Measurements from ENCODE around the gene COL26A1.

COL26A1 gene

DNA sequence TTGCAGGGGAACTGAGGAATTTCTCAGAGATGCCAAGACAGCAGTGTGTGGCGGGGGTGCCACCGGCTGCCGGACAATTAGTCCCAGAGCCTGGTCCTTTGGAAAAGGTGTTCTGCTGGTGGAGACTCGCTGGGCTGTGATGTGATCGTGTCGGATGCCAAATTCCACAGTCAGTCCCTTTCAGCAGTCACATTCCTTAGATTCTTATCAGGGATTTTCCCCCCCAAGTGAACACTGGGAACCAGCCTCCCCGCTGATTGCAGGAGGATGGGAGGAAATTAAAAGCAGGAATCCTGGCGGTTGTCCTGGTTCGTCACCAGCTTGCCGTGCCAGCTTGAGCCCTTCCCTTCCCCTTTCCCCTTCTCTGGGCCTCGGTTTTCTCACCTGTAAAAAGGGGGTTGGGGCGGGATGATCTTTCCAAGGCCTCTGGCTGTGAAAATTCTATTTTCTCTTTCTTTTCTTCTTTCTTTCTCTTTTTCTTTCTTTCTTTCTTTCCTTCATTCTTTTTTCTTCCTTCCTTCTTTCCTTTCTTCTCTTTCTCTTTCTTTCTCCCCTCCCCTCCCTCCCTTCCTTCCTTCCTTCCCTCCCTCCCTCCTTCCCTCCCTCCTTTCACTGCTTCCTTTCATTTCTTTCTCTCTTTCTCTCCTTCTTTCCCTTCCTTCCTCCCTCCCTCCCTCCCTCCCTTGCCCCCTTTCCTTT lies 39.6 kb downstream of the COL26A1 start (continued):
- TF ChIP-seq, protein P1, sequence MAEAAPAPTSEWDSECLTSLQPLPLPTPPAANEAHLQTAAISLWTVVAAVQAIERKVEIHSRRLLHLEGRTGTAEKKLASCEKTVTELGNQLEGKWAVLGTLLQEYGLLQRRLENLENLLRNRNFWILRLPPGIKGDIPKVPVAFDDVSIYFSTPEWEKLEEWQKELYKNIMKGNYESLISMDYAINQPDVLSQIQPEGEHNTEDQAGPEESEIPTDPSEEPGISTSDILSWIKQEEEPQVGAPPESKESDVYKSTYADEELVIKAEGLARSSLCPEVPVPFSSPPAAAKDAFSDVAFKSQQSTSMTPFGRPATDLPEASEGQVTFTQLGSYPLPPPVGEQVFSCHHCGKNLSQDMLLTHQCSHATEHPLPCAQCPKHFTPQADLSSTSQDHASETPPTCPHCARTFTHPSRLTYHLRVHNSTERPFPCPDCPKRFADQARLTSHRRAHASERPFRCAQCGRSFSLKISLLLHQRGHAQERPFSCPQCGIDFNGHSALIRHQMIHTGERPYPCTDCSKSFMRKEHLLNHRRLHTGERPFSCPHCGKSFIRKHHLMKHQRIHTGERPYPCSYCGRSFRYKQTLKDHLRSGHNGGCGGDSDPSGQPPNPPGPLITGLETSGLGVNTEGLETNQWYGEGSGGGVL (tag by site-specific recombination; IDR thresholded peaks at IDR 0.05) = peak; percentile 62
- TF ChIP-seq GFI1B (tag by site-specific recombination; IDR thresholded peaks at IDR 0.05) (no peak), ZNF600 (tag by site-specific recombination; IDR thresholded peaks at IDR 0.05) (peak; percentile 77), ZNF423 (tag by site-specific recombination; IDR thresholded peaks at IDR 0.05) (no peak)

DNA sequence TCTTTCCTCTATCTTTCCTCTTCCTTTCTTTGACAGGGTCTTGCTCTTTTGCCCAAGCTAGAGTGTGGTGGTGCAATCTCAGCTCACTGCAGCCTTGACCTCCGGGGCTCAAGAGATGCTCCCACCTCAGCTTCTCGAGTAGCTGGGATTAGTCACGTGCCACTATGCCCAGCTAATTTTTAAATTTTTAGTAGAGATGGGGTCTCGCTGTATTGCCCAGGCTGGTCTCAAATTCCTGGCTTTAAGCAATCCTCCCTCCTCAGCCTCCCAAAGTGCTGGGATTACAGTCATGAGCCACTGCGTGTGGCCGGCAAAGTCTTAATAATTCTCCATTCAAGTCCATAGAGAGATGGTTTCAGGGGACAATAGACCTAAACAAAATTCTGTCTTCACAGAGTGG lies 40.2 kb downstream of the COL26A1 start:
- no peak overlapping the region for H3K4me3 ChIP-seq (ENCODE audit: low read depth, low read length)
- ChIA-PET CTCF (interaction anchor here (3.3 kb wide), 1 partner anchor 9 kb away, joined by 24 read pairs; no protein-coding TSS in a partner anchor), POLR2A (no interaction called here)
- H3K36me3 ChIP-seq (ENCODE audit: control insufficient read depth in 2 of 2, insufficient read depth in 1 of 2, low read length in 2 of 2) = no peaks in the 10 kb centered on the region
- 0 out of 2 replicates have a peak, but pooled peaks cover 3% of the 10 kb centered on the region for H3K4me1 ChIP-seq (ENCODE audit: control insufficient read depth, insufficient read depth, low read length)
- TF ChIP-seq ZNF121 (tag by site-specific recombination; IDR thresholded peaks at IDR 0.05) (peak; percentile 59; the same call in 1 of the 2 replicates), ZNF791 (tag by site-specific recombination; IDR thresholded peaks at IDR 0.05) (no peak), ZNF571 (tag by site-specific recombination; IDR thresholded peaks at IDR 0.05) (no peak), ZFP69B (tag by site-specific recombination; IDR thresholded peaks at IDR 0.05) (no peak)
- TF ChIP-seq, protein P2, sequence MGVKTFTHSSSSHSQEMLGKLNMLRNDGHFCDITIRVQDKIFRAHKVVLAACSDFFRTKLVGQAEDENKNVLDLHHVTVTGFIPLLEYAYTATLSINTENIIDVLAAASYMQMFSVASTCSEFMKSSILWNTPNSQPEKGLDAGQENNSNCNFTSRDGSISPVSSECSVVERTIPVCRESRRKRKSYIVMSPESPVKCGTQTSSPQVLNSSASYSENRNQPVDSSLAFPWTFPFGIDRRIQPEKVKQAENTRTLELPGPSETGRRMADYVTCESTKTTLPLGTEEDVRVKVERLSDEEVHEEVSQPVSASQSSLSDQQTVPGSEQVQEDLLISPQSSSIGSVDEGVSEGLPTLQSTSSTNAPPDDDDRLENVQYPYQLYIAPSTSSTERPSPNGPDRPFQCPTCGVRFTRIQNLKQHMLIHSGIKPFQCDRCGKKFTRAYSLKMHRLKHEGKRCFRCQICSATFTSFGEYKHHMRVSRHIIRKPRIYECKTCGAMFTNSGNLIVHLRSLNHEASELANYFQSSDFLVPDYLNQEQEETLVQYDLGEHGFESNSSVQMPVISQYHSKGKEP (tag by site-specific recombination; IDR thresholded peaks at IDR 0.05) = no peak
- H3K9me3 ChIP-seq (ENCODE audit: control insufficient read depth, insufficient read depth, low read depth, low read length) = no peaks in the 10 kb centered on the region
- no peak overlapping the region for H3K27ac ChIP-seq (ENCODE audit: extremely low read depth, low read depth, low read length)

DNA sequence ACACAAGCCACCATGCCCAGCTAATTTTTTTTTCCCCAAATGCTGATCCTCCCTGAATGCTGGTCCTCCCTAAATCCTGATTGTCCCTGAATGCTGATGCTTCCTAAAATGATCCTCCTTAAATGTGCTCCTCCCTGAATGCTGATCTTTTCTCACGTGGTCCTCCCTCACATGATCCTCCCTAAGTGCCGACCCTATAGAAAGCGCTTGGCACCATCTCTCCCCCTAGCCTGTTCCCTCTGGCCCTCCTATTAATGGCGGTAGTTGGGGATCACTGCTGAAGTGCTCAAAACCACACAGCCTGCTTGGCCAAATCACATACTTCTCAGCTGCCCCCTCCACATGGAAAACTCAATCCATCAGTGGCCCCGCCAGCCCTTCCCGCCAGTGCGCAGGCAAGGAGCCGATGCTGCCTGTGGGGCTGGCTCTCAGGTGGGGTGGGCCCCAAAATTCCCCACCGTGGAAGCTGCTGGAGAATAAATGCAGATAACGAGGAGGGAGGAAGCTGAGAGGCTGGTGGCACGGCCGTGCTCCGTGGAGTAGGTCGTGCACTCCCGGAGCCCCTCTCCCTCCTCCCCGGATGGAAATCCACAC lies 42.9 kb downstream of the COL26A1 start:
- ChIA-PET POLR2A (no interaction called here), CTCF (interaction anchor here (0.7 to 1.3 kb wide), 2 partner anchors 41 to 1487 kb away, joined by 3 read pairs; no protein-coding TSS in a partner anchor)
- TF ChIP-seq ZNF423 (tag by site-specific recombination; IDR thresholded peaks at IDR 0.05) = no peak
- no peak for TF ChIP-seq ZNF571 (tag by site-specific recombination; IDR thresholded peaks at IDR 0.05)
- TF ChIP-seq, protein P3, sequence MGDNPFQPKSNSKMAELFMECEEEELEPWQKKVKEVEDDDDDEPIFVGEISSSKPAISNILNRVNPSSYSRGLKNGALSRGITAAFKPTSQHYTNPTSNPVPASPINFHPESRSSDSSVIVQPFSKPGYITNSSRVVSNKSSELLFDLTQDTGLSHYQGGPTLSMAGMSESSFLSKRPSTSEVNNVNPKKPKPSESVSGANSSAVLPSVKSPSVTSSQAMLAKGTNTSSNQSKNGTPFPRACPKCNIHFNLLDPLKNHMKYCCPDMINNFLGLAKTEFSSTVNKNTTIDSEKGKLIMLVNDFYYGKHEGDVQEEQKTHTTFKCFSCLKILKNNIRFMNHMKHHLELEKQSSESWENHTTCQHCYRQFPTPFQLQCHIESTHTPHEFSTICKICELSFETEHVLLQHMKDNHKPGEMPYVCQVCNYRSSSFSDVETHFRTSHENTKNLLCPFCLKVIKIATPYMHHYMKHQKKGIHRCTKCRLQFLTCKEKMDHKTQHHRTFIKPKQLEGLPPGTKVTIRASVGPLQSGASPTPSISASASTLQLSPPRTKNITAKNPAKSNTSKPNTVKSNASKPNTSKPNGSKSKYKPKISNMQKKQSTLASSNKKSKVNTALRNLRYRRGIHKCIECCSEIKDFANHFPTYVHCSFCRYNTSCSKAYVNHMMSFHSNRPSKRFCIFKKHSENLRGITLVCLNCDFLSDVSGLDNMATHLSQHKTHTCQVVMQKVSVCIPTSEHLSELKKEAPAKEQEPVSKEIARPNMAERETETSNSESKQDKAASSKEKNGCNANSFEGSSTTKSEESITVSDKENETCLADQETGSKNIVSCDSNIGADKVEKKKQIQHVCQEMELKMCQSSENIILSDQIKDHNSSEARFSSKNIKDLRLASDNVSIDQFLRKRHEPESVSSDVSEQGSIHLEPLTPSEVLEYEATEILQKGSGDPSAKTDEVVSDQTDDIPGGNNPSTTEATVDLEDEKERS (tag by site-specific recombination; IDR thresholded peaks at IDR 0.05) = no peak
- TF ChIP-seq ZSCAN23 (tag by site-specific recombination; IDR thresholded peaks at IDR 0.05) = no peak
- H3K9me3 ChIP-seq (ENCODE audit: control insufficient read depth, insufficient read depth, low read depth, low read length) = no peaks in the 10 kb centered on the region; the same call in 1 of the 2 replicates
- no peak overlapping the region for H3K27ac ChIP-seq (ENCODE audit: extremely low read depth, low read depth, low read length)
- 0 out of 2 replicates have a peak, but pooled peaks cover 3% of the 10 kb centered on the region for H3K4me1 ChIP-seq (ENCODE audit: control insufficient read depth, insufficient read depth, low read length)
- H3K4me3 ChIP-seq (ENCODE audit: low read depth, low read length) = no peak overlapping the region
- no peaks in the 10 kb centered on the region for H3K36me3 ChIP-seq (ENCODE audit: control insufficient read depth in 2 of 2, insufficient read depth in 1 of 2, low read length in 2 of 2)
